GM12873 (cell line): Measurements from ENCODE around the gene PHF21A.

Experiments
- CTCF ChIP-seq: IDR thresholded peaks from 2 replicates; pipeline ENCODE4 v1.5.1; 2012; ENCODE audit warnings: low read depth, mild to moderate bottlenecking, moderate library complexity, low read length, control low read depth; ENCODE audit not compliant: insufficient read depth; ENCODE audit errors: missing control alignments

Gene PHF21A

GRCh38 chr11:45933846-45934579, 187.2 kb downstream of the PHF21A start:
- no peak for TF ChIP-seq CTCF

GRCh38 chr11:45933131-45933831, 188.0 kb downstream of the PHF21A start:
- TF ChIP-seq CTCF: no peak

- TF ChIP-seq CTCF: no peak
Measured at GRCh38 chr11:45932217-45932616, 189.0 kb downstream of the PHF21A start.

- no peak for TF ChIP-seq CTCF
Measured at GRCh38 chr11:45931739-45932138, 189.5 kb downstream of the PHF21A start.

- TF ChIP-seq CTCF: no peak
Measured at GRCh38 chr11:45930951-45931570, 190.2 kb downstream of the PHF21A start.

- no peak for TF ChIP-seq CTCF
Measured at GRCh38 chr11:45930031-45930794, 191.0 kb downstream of the PHF21A start.

GRCh38 chr11:45929486-45930030, 191.7 kb downstream of the PHF21A start:
- TF ChIP-seq CTCF: no peak
